ENCODE measurements around the gene C12orf43.

Gene C12orf43

GRCh38 chr12:121005346-121005815, 10.9 kb downstream of the C12orf43 start:
- Histone ChIP-seq H3K4me1 (ENCODE audit: control insufficient read depth, insufficient read depth, low read length) (no peaks in the 10 kb centered on the region), H3K4me3 (ENCODE audit: low read length) (no peak overlapping the region), H3K36me3 (ENCODE audit: control insufficient read depth, insufficient read depth, low read length, severe bottlenecking) (peaks cover 56% of the 10 kb centered on the region), H3K9me3 (ENCODE audit: control insufficient read depth, low read length) (no peaks in the 10 kb centered on the region), H3K9ac (ENCODE audit: low read length) (no peak overlapping the region), H3K27me3 (replicated peaks; ENCODE audit: control insufficient read depth, insufficient read depth, low read length) (no peaks in the 10 kb centered on the region)
- DNase-seq (ENCODE audit: low read depth), result peak; percentile 50

- Histone ChIP-seq H3K4me3 (ENCODE audit: low read length) (no peak overlapping the region), H3K4me1 (ENCODE audit: control insufficient read depth, insufficient read depth, low read length) (peaks cover 7% of the 10 kb centered on the region), H3K9me3 (ENCODE audit: control insufficient read depth, low read length) (no peaks in the 10 kb centered on the region), H3K27me3 (replicated peaks; ENCODE audit: control insufficient read depth, insufficient read depth, low read length) (no peaks in the 10 kb centered on the region), H3K9ac (ENCODE audit: low read length) (no peak overlapping the region), H3K36me3 (ENCODE audit: control insufficient read depth, insufficient read depth, low read length, severe bottlenecking) (peaks cover 47% of the 10 kb centered on the region)
- DNase-seq (ENCODE audit: low read depth), result no peak
These were observed 12.0 kb downstream of the C12orf43 start for GRCh38 chr12:121004253-121004815.

- DNase-seq (ENCODE audit: low read depth), result no peak
- peaks cover 7% of the 10 kb centered on the region for H3K4me1 ChIP-seq (ENCODE audit: control insufficient read depth, insufficient read depth, low read length)
- H3K9me3 ChIP-seq (ENCODE audit: control insufficient read depth, low read length), result no peaks in the 10 kb centered on the region
- H3K4me3 ChIP-seq (ENCODE audit: low read length), result no peak overlapping the region
- peaks cover 40% of the 10 kb centered on the region for H3K36me3 ChIP-seq (ENCODE audit: control insufficient read depth, insufficient read depth, low read length, severe bottlenecking)
- H3K9ac ChIP-seq (ENCODE audit: low read length), result no peak overlapping the region
- peaks cover 5% of the 10 kb centered on the region for H3K27me3 ChIP-seq (replicated peaks; ENCODE audit: control insufficient read depth, insufficient read depth, low read length)
These were observed 12.6 kb downstream of the C12orf43 start for GRCh38 chr12:121003650-121004049.

- H3K27me3 ChIP-seq (replicated peaks; ENCODE audit: control insufficient read depth, insufficient read depth, low read length), result peaks cover 16% of the 10 kb centered on the region
- peaks cover 28% of the 10 kb centered on the region for H3K36me3 ChIP-seq (ENCODE audit: control insufficient read depth, insufficient read depth, low read length, severe bottlenecking)
- no peaks in the 10 kb centered on the region for H3K9me3 ChIP-seq (ENCODE audit: control insufficient read depth, low read length)
- no peak overlapping the region for H3K9ac ChIP-seq (ENCODE audit: low read length)
- no peak overlapping the region for H3K4me3 ChIP-seq (ENCODE audit: low read length)
- peaks cover 7% of the 10 kb centered on the region for H3K4me1 ChIP-seq (ENCODE audit: control insufficient read depth, insufficient read depth, low read length)
- no peak for DNase-seq (ENCODE audit: low read depth)
These were observed 14.3 kb downstream of the C12orf43 start for GRCh38 chr12:121001841-121002483.

- peaks cover 26% of the 10 kb centered on the region for H3K36me3 ChIP-seq (ENCODE audit: control insufficient read depth, insufficient read depth, low read length, severe bottlenecking)
- H3K27me3 ChIP-seq (replicated peaks; ENCODE audit: control insufficient read depth, insufficient read depth, low read length), result peaks cover 22% of the 10 kb centered on the region
- H3K9ac ChIP-seq (ENCODE audit: low read length), result no peak overlapping the region
- no peak overlapping the region for H3K4me3 ChIP-seq (ENCODE audit: low read length)
- peaks cover 7% of the 10 kb centered on the region for H3K4me1 ChIP-seq (ENCODE audit: control insufficient read depth, insufficient read depth, low read length)
- H3K9me3 ChIP-seq (ENCODE audit: control insufficient read depth, low read length), result no peaks in the 10 kb centered on the region
- no peak for DNase-seq (ENCODE audit: low read depth)
These were observed 15.2 kb downstream of the C12orf43 start for GRCh38 chr12:121001060-121001459.

- no peaks in the 10 kb centered on the region for H3K9me3 ChIP-seq (ENCODE audit: control insufficient read depth, low read length)
- H3K9ac ChIP-seq (ENCODE audit: low read length), result no peak overlapping the region
- no peak overlapping the region for H3K4me3 ChIP-seq (ENCODE audit: low read length)
- H3K4me1 ChIP-seq (ENCODE audit: control insufficient read depth, insufficient read depth, low read length), result peaks cover 7% of the 10 kb centered on the region
- DNase-seq (ENCODE audit: low read depth), result no peak
- H3K36me3 ChIP-seq (ENCODE audit: control insufficient read depth, insufficient read depth, low read length, severe bottlenecking), result peaks cover 21% of the 10 kb centered on the region
- H3K27me3 ChIP-seq (replicated peaks; ENCODE audit: control insufficient read depth, insufficient read depth, low read length), result peaks cover 28% of the 10 kb centered on the region
These were observed 15.8 kb downstream of the C12orf43 start for GRCh38 chr12:121000530-121000929.

GRCh38 chr12:120999191-121000120, 16.8 kb downstream of the C12orf43 start:
- no peaks in the 10 kb centered on the region for H3K9me3 ChIP-seq (ENCODE audit: control insufficient read depth, low read length)
- H3K27me3 ChIP-seq (replicated peaks; ENCODE audit: control insufficient read depth, insufficient read depth, low read length), result peaks cover 38% of the 10 kb centered on the region

GRCh38 chr12:120998435-120998834, 17.9 kb downstream of the C12orf43 start:
- Histone ChIP-seq H3K36me3 (ENCODE audit: control insufficient read depth, insufficient read depth, low read length, severe bottlenecking) (peaks cover 5% of the 10 kb centered on the region), H3K4me3 (ENCODE audit: low read length) (no peak overlapping the region), H3K9ac (ENCODE audit: low read length) (no peak overlapping the region), H3K9me3 (ENCODE audit: control insufficient read depth, low read length) (no peaks in the 10 kb centered on the region), H3K27me3 (replicated peaks; ENCODE audit: control insufficient read depth, insufficient read depth, low read length) (peaks cover 49% of the 10 kb centered on the region), H3K4me1 (ENCODE audit: control insufficient read depth, insufficient read depth, low read length) (peaks cover 7% of the 10 kb centered on the region)
- DNase-seq (ENCODE audit: low read depth), result no peak

More at GRCh38 chr12:120999191-121000120, 16.8 kb downstream of the C12orf43 start:
- DNase-seq (ENCODE audit: low read depth), result peak; percentile 23
- Histone ChIP-seq H3K4me3 (ENCODE audit: low read length) (no peak overlapping the region), H3K36me3 (ENCODE audit: control insufficient read depth, insufficient read depth, low read length, severe bottlenecking) (peaks cover 15% of the 10 kb centered on the region), H3K9ac (ENCODE audit: low read length) (no peak overlapping the region), H3K4me1 (ENCODE audit: control insufficient read depth, insufficient read depth, low read length) (peaks cover 7% of the 10 kb centered on the region)

- H3K9me3 ChIP-seq (ENCODE audit: control insufficient read depth, low read length), result no peaks in the 10 kb centered on the region
- peaks cover 7% of the 10 kb centered on the region for H3K4me1 ChIP-seq (ENCODE audit: control insufficient read depth, insufficient read depth, low read length)
- no peak overlapping the region for H3K4me3 ChIP-seq (ENCODE audit: low read length)
- no peak for DNase-seq (ENCODE audit: low read depth)
- H3K36me3 ChIP-seq (ENCODE audit: control insufficient read depth, insufficient read depth, low read length, severe bottlenecking), result no peaks in the 10 kb centered on the region
- peaks cover 59% of the 10 kb centered on the region for H3K27me3 ChIP-seq (replicated peaks; ENCODE audit: control insufficient read depth, insufficient read depth, low read length)
- no peak overlapping the region for H3K9ac ChIP-seq (ENCODE audit: low read length)
These were observed 18.8 kb downstream of the C12orf43 start for GRCh38 chr12:120997448-120997847.

- Histone ChIP-seq H3K4me3 (ENCODE audit: low read length) (no peak overlapping the region), H3K9ac (ENCODE audit: low read length) (no peak overlapping the region), H3K9me3 (ENCODE audit: control insufficient read depth, low read length) (no peaks in the 10 kb centered on the region), H3K36me3 (ENCODE audit: control insufficient read depth, insufficient read depth, low read length, severe bottlenecking) (no peaks in the 10 kb centered on the region), H3K4me1 (ENCODE audit: control insufficient read depth, insufficient read depth, low read length) (peaks cover 7% of the 10 kb centered on the region), H3K27me3 (replicated peaks; ENCODE audit: control insufficient read depth, insufficient read depth, low read length) (peaks cover 60% of the 10 kb centered on the region)
- DNase-seq (ENCODE audit: low read depth), result no peak
These were observed 20.0 kb downstream of the C12orf43 start for GRCh38 chr12:120996133-120996746.

Measured in adipocyte (in vitro differentiated cells).